ENCODE data around the gene PYY. TPM values are rescaled to one million over a fixed set of nuclear protein-coding genes. Genes with fewer than 3 reads are reported as not detected.

Gene PYY
- polyA plus RNA-seq, 3 donors: not detected

GRCh38 chr17:44001461-44001920 lies 47.8 kb upstream of the PYY start:
- H3K36me3 ChIP-seq (replicated peaks in 1 of 2; ENCODE audit: control insufficient read depth in 1 of 2, insufficient read depth in 2 of 2, low read length in 2 of 2): no peaks in the 10 kb centered on the region
- H3K27ac ChIP-seq (ENCODE audit: low read depth in 1 of 2, low read length in 2 of 2): no peak overlapping the region
- H3K27ac Mint-ChIP-seq: peak overlapping the region in 1 of 7 donors; percentile 43
- intact Hi-C loops (cut with micrococcal nuclease): no loop called here
- no peaks in the 10 kb centered on the region for H3K36me3 Mint-ChIP-seq
- peaks cover 7% of the 10 kb centered on the region for H4K20me1 ChIP-seq (ENCODE audit: insufficient read depth, low read length)
- no peak overlapping the region for H3K9ac ChIP-seq (ENCODE audit: insufficient read depth, low read length, poor library complexity, severe bottlenecking)
- no peak for DNase-seq
- peaks cover 22 to 24% of the 10 kb centered on the region in 2 donors for H3K4me1 ChIP-seq (ENCODE audit: control insufficient read depth in 1 of 2, insufficient read depth in 2 of 2, low read length in 2 of 2)
- peaks cover 30 to 50% of the 10 kb centered on the region in 2 donors for H3K27me3 ChIP-seq (ENCODE audit: control insufficient read depth in 2 of 2, insufficient read depth in 2 of 2, low read length in 2 of 2)
- H3K4me3 ChIP-seq (replicated peaks in 1 of 3; ENCODE audit: low read depth in 2 of 3, low read length in 3 of 3): no peak overlapping the region
- TF ChIP-seq CTCF (IDR thresholded peaks at IDR 0.05): no peak
- no peaks in the 10 kb centered on the region for H3K79me2 ChIP-seq (ENCODE audit: insufficient read depth, low read length)
- peaks cover 0 to 17% (median 5%) of the 10 kb centered on the region in 7 donors for H3K9me3 Mint-ChIP-seq
- H2AFZ ChIP-seq (ENCODE audit: insufficient read depth, low read depth, low read length, poor library complexity, severe bottlenecking): no peak overlapping the region
- H3K27me3 Mint-ChIP-seq (ENCODE audit: low read depth in 3 of 3): peaks cover 56 to 63% (median 58%) of the 10 kb centered on the region in 3 donors
- no peak overlapping the region for H3K4me3 Mint-ChIP-seq
- peaks cover 26% of the 10 kb centered on the region for H3K4me1 Mint-ChIP-seq
- WGBS (ENCODE audit: insufficient coverage): 90% methylated on average over 2 of the region's 2 CpGs
- H3K9me3 ChIP-seq (replicated peaks in 1 of 2; ENCODE audit: control insufficient read depth in 1 of 2, insufficient read depth in 1 of 2, low read length in 2 of 2): peaks cover 0 to 7% of the 10 kb centered on the region in 2 donors
- H3K4me2 ChIP-seq (replicated peaks; ENCODE audit: extremely low read depth, low read length, poor library complexity, severe bottlenecking): no peak overlapping the region

- H3K4me2 ChIP-seq (replicated peaks; ENCODE audit: extremely low read depth, low read length, poor library complexity, severe bottlenecking): no peak overlapping the region
- no peak overlapping the region for H3K27ac ChIP-seq (ENCODE audit: low read depth in 1 of 2, low read length in 2 of 2)
- Mint-ChIP-seq H3K4me1 (peaks cover 20% of the 10 kb centered on the region), H3K9me3 (peaks cover 0 to 14% (median 5%) of the 10 kb centered on the region in 7 donors), H3K36me3 (no peaks in the 10 kb centered on the region), H3K27ac (peak overlapping the region in 1 of 7 donors; percentile 36), H3K27me3 (ENCODE audit: low read depth in 3 of 3) (peaks cover 54 to 58% (median 58%) of the 10 kb centered on the region in 3 donors), H3K4me3 (no peak overlapping the region)
- no peaks in the 10 kb centered on the region for H3K79me2 ChIP-seq (ENCODE audit: insufficient read depth, low read length)
- peaks cover 17 to 19% of the 10 kb centered on the region in 2 donors for H3K4me1 ChIP-seq (ENCODE audit: control insufficient read depth in 1 of 2, insufficient read depth in 2 of 2, low read length in 2 of 2)
- no peak for DNase-seq
- intact Hi-C loops (cut with micrococcal nuclease): no loop called here
- no peak overlapping the region for H3K4me3 ChIP-seq (replicated peaks in 1 of 3; ENCODE audit: low read depth in 2 of 3, low read length in 3 of 3)
- H3K27me3 ChIP-seq (ENCODE audit: control insufficient read depth in 2 of 2, insufficient read depth in 2 of 2, low read length in 2 of 2): peaks cover 30 to 52% of the 10 kb centered on the region in 2 donors
- TF ChIP-seq CTCF (IDR thresholded peaks at IDR 0.05): no peak
- H4K20me1 ChIP-seq (ENCODE audit: insufficient read depth, low read length): peaks cover 7% of the 10 kb centered on the region
- WGBS (ENCODE audit: insufficient coverage): 88% methylated on average over 4 of the region's 6 CpGs
- no peaks in the 10 kb centered on the region for H3K36me3 ChIP-seq (replicated peaks in 1 of 2; ENCODE audit: control insufficient read depth in 1 of 2, insufficient read depth in 2 of 2, low read length in 2 of 2)
- H3K9ac ChIP-seq (ENCODE audit: insufficient read depth, low read length, poor library complexity, severe bottlenecking): no peak overlapping the region
- no peak overlapping the region for H2AFZ ChIP-seq (ENCODE audit: insufficient read depth, low read depth, low read length, poor library complexity, severe bottlenecking)
- peaks cover 0 to 7% of the 10 kb centered on the region in 2 donors for H3K9me3 ChIP-seq (replicated peaks in 1 of 2; ENCODE audit: control insufficient read depth in 1 of 2, insufficient read depth in 1 of 2, low read length in 2 of 2)
Measured at GRCh38 chr17:44000871-44001460, 47.2 kb upstream of the PYY start.
